ENCODE measurements around the gene DHRSX. TPM values are rescaled to one million over a fixed set of nuclear protein-coding genes. Genes with fewer than 3 reads are reported as not detected.
"Not testable (repeated sequence)": the region's sequence is repeated elsewhere in the genome, so short reads cannot be mapped to it uniquely, and the experiment has no call there.

DHRSX gene
- total RNA-seq, 2 experiments from 2014 or later, result 18.8 to 21.4 TPM

- no peaks in the 10 kb centered on the region for H3K27me3 Mint-ChIP-seq (ENCODE audit: low read depth)
- CTCF ChIA-PET, result no interaction called here
- DNase-seq, result no peak
- peaks cover 2% of the 10 kb centered on the region for H3K4me1 Mint-ChIP-seq (ENCODE audit: low read depth)
- peaks cover 15% of the 10 kb centered on the region for H3K36me3 Mint-ChIP-seq (ENCODE audit: low read depth)
- H3K27ac Mint-ChIP-seq, result no peak overlapping the region
- intact Hi-C loops (cut with micrococcal nuclease), result no loop called here
- peaks cover 3% of the 10 kb centered on the region for H3K9me3 Mint-ChIP-seq
- no peak overlapping the region for H3K4me3 Mint-ChIP-seq
Measured at GRCh38 chrX:2474280-2474962, 26.4 kb downstream of the DHRSX start.

- intact Hi-C loops (cut with micrococcal nuclease); H3K4me1 Mint-ChIP-seq (ENCODE audit: low read depth); H3K27me3 Mint-ChIP-seq (ENCODE audit: low read depth); CTCF ChIA-PET; H3K27ac Mint-ChIP-seq; H3K4me3 Mint-ChIP-seq; DNase-seq; H3K9me3 Mint-ChIP-seq: not testable (repeated sequence)
- peaks cover 18% of the 10 kb centered on the region for H3K36me3 Mint-ChIP-seq (ENCODE audit: low read depth)
Measured at GRCh38 chrX:2473064-2473463, 27.7 kb downstream of the DHRSX start.

- CTCF ChIA-PET, result no interaction called here
- Mint-ChIP-seq H3K36me3 (ENCODE audit: low read depth) (peaks cover 22% of the 10 kb centered on the region), H3K9me3 (peaks cover 3% of the 10 kb centered on the region), H3K4me1 (ENCODE audit: low read depth) (peaks cover 2% of the 10 kb centered on the region), H3K4me3 (no peak overlapping the region), H3K27ac (no peak overlapping the region), H3K27me3 (ENCODE audit: low read depth) (no peaks in the 10 kb centered on the region)
- no peak for DNase-seq
- intact Hi-C loops (cut with micrococcal nuclease), result no loop called here
Measured at GRCh38 chrX:2471641-2472040, 29.1 kb downstream of the DHRSX start.

- H3K27me3 Mint-ChIP-seq (ENCODE audit: low read depth); intact Hi-C loops (cut with micrococcal nuclease); H3K9me3 Mint-ChIP-seq; DNase-seq; H3K4me1 Mint-ChIP-seq (ENCODE audit: low read depth); H3K27ac Mint-ChIP-seq; H3K4me3 Mint-ChIP-seq; CTCF ChIA-PET: not testable (repeated sequence)
- H3K36me3 Mint-ChIP-seq (ENCODE audit: low read depth), result peaks cover 23% of the 10 kb centered on the region
Measured at GRCh38 chrX:2471126-2471525, 29.6 kb downstream of the DHRSX start.

GRCh38 chrX:2469852-2470251 lies 30.9 kb downstream of the DHRSX start:
- intact Hi-C loops (cut with micrococcal nuclease); H3K27me3 Mint-ChIP-seq (ENCODE audit: low read depth); H3K9me3 Mint-ChIP-seq; DNase-seq; CTCF ChIA-PET; H3K27ac Mint-ChIP-seq; H3K4me3 Mint-ChIP-seq; H3K4me1 Mint-ChIP-seq (ENCODE audit: low read depth): not testable (repeated sequence)
- H3K36me3 Mint-ChIP-seq (ENCODE audit: low read depth), result peaks cover 21% of the 10 kb centered on the region

GRCh38 chrX:2469196-2469685 lies 31.5 kb downstream of the DHRSX start:
- H3K36me3 Mint-ChIP-seq (ENCODE audit: low read depth), result peaks cover 21% of the 10 kb centered on the region
- H3K4me3 Mint-ChIP-seq, result no peak overlapping the region
- CTCF ChIA-PET, result no interaction called here
- no peak overlapping the region for H3K27ac Mint-ChIP-seq
- no peaks in the 10 kb centered on the region for H3K4me1 Mint-ChIP-seq (ENCODE audit: low read depth)
- intact Hi-C loops (cut with micrococcal nuclease), result no loop called here
- no peak for DNase-seq
- peaks cover 3% of the 10 kb centered on the region for H3K9me3 Mint-ChIP-seq
- no peaks in the 10 kb centered on the region for H3K27me3 Mint-ChIP-seq (ENCODE audit: low read depth)

- intact Hi-C loops (cut with micrococcal nuclease), result no loop called here
- DNase-seq, result no peak
- Mint-ChIP-seq H3K4me1 (ENCODE audit: low read depth) (no peaks in the 10 kb centered on the region), H3K27ac (no peak overlapping the region), H3K36me3 (ENCODE audit: low read depth) (peaks cover 21% of the 10 kb centered on the region), H3K9me3 (peaks cover 3% of the 10 kb centered on the region), H3K27me3 (ENCODE audit: low read depth) (no peaks in the 10 kb centered on the region), H3K4me3 (no peak overlapping the region)
- CTCF ChIA-PET, result no interaction called here
Measured at GRCh38 chrX:2468261-2469195, 32.2 kb downstream of the DHRSX start.

- intact Hi-C loops (cut with micrococcal nuclease), result no loop called here
- no peak overlapping the region for H3K27ac Mint-ChIP-seq
- no peaks in the 10 kb centered on the region for H3K27me3 Mint-ChIP-seq (ENCODE audit: low read depth)
- H3K9me3 Mint-ChIP-seq, result peaks cover 3% of the 10 kb centered on the region
- H3K4me1 Mint-ChIP-seq (ENCODE audit: low read depth), result peaks cover 2% of the 10 kb centered on the region
- DNase-seq, result no peak
- H3K36me3 Mint-ChIP-seq (ENCODE audit: low read depth), result peaks cover 19% of the 10 kb centered on the region
- CTCF ChIA-PET, result no interaction called here
- no peak overlapping the region for H3K4me3 Mint-ChIP-seq
Measured at GRCh38 chrX:2466876-2467656, 33.7 kb downstream of the DHRSX start.

- H3K4me3 Mint-ChIP-seq, result no peak overlapping the region
- H3K9me3 Mint-ChIP-seq, result no peaks in the 10 kb centered on the region
- H3K27me3 Mint-ChIP-seq (ENCODE audit: low read depth), result no peaks in the 10 kb centered on the region
- H3K36me3 Mint-ChIP-seq (ENCODE audit: low read depth), result peaks cover 13% of the 10 kb centered on the region
- H3K4me1 Mint-ChIP-seq (ENCODE audit: low read depth), result peaks cover 2% of the 10 kb centered on the region
- DNase-seq, result no peak
- CTCF ChIA-PET, result no interaction called here
- no peak overlapping the region for H3K27ac Mint-ChIP-seq
- intact Hi-C loops (cut with micrococcal nuclease), result no loop called here
Measured at GRCh38 chrX:2464677-2465166, 36.1 kb downstream of the DHRSX start.

- no peak for DNase-seq
- no peak overlapping the region for H3K27ac Mint-ChIP-seq
- H3K36me3 Mint-ChIP-seq (ENCODE audit: low read depth), result peaks cover 10% of the 10 kb centered on the region
- no peak overlapping the region for H3K4me3 Mint-ChIP-seq
- H3K4me1 Mint-ChIP-seq (ENCODE audit: low read depth), result peaks cover 2% of the 10 kb centered on the region
- H3K27me3 Mint-ChIP-seq (ENCODE audit: low read depth), result no peaks in the 10 kb centered on the region
- CTCF ChIA-PET, result no interaction called here
- intact Hi-C loops (cut with micrococcal nuclease), result no loop called here
- H3K9me3 Mint-ChIP-seq, result no peaks in the 10 kb centered on the region
Measured at GRCh38 chrX:2463973-2464676, 36.7 kb downstream of the DHRSX start.

GRCh38 chrX:2463481-2463880 lies 37.3 kb downstream of the DHRSX start:
- H3K27me3 Mint-ChIP-seq (ENCODE audit: low read depth); H3K9me3 Mint-ChIP-seq; H3K27ac Mint-ChIP-seq; intact Hi-C loops (cut with micrococcal nuclease); CTCF ChIA-PET; DNase-seq; H3K4me3 Mint-ChIP-seq; H3K4me1 Mint-ChIP-seq (ENCODE audit: low read depth): not testable (repeated sequence)
- peaks cover 11% of the 10 kb centered on the region for H3K36me3 Mint-ChIP-seq (ENCODE audit: low read depth)

- Mint-ChIP-seq H3K4me1 (ENCODE audit: low read depth) (peaks cover 2% of the 10 kb centered on the region), H3K27me3 (ENCODE audit: low read depth) (no peaks in the 10 kb centered on the region), H3K4me3 (no peak overlapping the region), H3K9me3 (peaks cover 4% of the 10 kb centered on the region), H3K27ac (no peak overlapping the region), H3K36me3 (ENCODE audit: low read depth) (peaks cover 12% of the 10 kb centered on the region)
- no peak for DNase-seq
- intact Hi-C loops (cut with micrococcal nuclease), result no loop called here
- CTCF ChIA-PET, result no interaction called here
Measured at GRCh38 chrX:2462780-2463179, 38.0 kb downstream of the DHRSX start.

All from activated naive CD4-positive, alpha-beta T cell treated with anti-CD3 and anti-CD28 coated beads for 36 hours (primary cell).